ENCODE measurements around the gene FAM9C.

- TF ChIP-seq CTCF (IDR thresholded peaks at IDR 0.05; ENCODE audit: insufficient read depth, low read length, poor library complexity, severe bottlenecking) (no peak), EZH2phosphoT487 (conservative IDR thresholded peaks at IDR 0.05; ENCODE audit: low read length) (no peak)
Observed at GRCh38 chrX:13064599-13065143, 20.3 kb upstream of the FAM9C start.
